Suppressor macrophage (primary cell): ENCODE data around the gene POLE.

Source experiments
- DNase-seq, 4 experiments: peaks; one replicate each; pipeline ENCODE4 v3.0.0-alpha.2; 2020 to 2022

The POLE gene

DNA sequence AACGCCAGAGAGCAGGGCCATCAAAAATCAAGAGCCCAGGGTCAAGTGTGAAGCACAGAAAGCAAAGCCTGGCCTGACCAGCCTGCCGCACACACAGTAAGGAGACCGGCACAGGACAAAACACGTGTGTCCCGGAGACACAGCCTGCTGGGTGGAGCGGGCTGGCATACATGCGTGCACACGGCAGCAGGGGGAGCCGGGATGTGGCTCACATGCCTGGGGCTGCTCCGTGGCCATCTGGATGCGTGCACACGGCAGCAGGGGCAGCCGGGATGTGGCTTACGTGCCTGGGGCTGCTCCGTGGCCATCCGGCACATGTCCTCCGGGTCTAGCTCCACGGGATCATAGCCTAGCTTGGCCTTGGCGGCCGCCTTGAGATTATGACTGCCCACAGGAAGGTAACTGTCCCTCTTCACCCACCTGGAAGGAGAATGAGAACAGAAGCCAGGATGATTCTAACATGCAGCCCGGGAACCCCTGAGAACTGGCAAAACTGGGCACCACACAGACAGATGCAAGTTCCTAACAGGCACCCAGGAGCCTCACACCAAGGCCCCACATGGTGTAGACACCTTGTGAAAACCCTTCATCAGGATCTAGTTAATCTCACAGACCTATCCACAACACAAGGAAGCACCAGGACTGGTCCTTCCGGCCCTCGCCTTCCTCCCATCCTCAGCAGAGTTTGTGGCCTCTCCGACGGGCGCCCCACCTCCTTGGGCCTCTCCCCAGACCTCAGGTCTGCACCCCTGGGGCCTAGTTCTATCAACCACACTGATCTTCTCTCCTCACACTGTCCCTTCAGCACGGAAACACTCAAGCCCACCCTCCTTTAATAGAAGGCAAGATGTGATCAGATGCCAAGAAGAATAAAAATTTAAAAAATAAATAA lies 13.6 kb downstream of the POLE start:
- DNase-seq: no peak

DNA sequence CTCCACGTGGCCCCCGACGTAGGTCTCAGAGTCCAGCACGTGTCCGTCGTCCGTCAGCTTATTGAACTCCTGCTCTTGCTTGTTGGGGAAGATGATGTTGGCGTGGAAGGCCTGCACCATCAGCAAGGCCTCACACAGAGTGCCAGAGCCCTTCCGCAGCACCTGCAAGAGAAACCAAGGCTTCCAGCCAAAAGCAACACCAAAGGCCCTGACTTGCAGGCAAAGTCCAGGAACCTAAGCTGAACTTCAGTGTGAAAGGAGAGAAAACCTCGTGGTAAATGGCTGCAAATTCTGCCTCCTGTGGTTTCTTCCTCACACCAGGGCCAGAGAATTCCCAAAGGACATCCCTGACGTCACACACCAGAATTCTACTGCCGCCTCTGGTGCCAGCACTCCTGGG lies 14.5 kb downstream of the POLE start:
- DNase-seq: no peak

DNA sequence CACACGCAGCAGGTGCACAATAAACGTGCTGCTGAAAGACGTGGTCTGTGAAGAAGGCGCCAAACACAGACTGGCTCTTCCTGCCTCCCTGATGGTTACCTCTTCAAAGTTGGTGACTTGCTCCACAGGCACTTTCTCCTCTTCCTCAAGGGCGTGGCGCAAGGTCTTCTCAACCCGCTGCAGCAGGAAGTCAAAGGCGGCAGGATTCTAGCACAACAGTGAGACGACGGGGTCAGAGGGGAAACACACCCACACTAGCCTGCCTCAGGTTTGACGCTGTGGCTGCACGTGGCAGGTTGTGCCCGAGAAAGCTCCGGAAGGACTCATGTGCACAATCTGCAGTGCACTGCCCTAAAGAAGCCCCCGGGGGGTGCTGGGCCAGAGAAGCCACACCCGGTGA lies 15.0 kb downstream of the POLE start:
- DNase-seq: no peak

DNA sequence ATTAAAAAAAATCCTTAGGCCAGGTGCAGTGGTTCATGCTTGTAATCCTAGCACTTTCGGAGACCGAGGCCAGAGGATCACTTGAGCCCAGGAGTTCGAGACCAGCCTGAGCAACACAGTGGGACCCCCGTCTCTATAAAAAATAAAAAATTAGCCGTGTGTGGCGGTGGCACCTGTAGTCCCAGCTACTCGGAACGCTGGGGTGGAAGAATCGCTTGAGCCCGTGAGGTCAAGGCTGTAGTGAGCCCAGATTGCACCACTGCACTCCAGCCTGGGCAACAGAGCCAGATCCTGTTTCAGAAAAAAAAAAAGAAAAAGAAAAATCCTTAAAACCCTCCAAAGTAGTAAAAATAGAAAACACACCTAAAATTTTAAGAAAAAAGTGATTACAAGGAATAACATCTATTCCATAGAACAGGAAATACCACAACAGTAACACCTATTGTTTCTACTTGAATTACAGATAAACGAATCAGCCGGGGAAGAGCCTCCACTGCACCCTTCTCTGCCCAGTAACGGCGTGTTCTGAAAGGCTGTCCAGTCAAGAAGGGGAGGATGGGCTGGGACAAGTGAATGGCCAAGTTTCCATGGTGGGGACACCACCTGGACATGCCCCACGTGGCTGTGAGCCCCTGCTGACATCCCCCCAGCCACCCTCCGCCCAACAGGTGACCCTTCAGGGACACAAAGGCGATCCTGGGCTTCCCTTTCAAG lies 17.8 kb downstream of the POLE start:
- no peak for DNase-seq

DNA sequence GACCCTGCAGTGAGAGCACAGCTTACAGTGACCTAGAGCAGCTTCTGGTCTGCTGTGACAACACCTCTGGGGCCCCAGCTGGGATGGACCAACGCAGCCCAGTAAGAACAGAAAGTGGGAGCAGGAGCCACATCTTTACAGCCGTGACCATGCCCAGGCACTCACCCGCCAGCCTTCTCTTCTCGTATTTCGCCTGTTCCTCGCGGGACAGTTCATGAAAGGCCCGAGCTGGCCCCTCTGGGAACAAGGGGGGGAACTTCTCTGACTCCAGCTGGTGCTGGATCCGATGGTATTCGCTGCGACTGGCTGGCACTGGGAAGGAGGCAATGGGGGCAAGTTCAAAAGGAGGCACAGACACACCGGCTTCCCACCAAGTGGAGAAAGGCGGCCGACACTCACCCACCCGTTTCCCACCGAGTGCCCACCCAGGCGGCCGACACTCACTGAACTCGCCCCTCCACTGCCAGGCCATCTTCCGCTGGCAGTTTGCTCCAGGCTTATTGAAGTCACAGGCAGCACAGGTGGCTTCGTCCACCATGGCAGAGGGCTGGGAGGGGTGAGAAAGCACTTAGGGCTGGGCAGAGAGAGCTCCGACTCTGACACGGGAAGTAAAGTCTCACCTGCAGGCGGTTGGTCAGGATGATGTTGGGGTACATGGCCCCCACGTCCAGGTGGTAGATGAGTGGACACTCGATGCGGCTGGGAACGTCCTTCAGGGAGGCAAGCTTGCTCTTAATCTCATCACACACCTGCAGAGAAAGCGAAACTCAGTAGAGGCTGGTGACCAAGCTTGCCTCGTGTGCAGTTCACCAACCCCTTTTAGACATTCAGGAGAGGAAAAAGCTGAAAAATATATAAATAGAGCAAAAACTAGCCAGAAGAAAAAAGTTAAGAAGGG lies 18.7 kb downstream of the POLE start:
- no peak for DNase-seq

DNA sequence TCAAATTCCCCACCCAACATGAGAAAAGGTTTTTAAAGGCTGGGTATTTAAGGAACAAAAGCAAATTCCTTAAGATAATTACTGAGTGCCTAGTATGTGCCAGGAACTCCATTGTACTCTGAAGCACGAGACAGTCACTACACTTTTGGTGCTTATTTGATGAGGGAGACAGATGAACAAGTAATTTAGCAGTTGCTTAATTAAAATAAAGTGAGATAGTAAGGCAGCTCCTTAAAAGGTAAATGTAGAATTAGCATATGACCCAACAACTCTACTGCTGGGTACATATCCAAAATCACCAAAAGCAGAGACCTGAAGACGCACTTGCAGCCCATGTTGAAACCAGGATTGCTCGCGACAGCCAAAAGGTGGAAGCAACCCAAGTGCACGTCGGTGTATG lies 21.3 kb downstream of the POLE start:
- DNase-seq: no peak

DNA sequence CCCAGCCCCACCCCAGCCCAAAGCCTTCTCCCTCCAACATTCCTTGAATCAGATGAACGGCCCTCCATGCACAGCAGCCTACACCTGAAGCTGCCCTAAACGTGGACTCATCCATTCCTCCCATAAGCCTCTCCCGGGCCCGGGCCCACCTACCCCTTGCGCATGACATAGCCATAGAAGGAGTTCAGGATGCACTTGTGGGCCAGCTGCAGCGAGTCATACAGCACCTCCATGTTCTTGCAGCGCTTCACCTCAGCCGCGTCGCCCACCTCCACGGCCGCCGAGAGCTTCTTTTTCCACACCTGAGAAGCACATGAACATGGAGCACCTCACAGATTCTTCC lies 22.0 kb downstream of the POLE start:
- DNase-seq: no peak

DNA sequence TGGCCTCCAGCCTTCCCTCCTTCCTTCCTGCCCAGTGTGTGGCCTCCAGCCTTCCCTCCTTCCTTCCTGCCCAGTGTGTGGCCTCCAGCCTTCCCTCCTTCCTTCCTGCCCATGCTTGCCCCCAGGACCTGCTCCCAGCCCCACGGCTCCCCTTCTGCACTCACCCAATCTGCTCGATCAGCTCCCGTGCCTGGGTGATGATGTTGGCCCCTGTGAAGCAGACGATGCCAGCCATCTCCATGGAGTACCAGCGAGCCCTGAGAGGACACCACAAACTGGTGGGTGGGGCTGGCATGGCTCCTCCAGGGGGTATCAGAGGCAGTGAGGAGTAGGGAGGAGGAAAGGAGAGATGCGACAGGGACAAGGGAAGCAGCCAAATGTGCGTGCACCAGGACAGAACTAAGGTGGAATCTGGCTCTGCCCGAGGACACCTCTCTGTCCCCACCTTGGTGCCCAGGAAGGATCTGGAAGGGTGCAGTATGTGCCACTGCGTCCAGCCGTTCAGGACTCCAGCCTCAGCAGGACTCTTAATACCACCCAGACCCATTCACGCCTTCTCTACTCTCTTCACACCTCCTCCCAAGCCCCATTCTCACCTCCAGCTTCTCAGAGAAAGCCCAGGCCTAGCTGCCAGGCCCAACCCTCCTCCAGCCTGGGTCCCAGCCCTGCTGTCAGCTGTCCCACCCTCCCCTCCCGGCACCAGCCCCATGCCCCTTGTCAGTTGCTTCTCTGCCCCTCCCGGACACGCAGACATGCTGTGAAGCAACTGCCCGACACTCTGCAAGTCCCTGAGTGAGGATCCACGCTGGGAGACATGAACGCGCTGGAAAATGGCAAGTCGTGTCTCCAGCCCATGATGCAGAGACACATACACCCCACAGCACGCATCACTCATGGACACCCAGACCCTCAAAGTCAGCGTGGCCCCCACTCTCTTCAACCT lies 22.7 kb downstream of the POLE start:
- DNase-seq: no peak

DNA sequence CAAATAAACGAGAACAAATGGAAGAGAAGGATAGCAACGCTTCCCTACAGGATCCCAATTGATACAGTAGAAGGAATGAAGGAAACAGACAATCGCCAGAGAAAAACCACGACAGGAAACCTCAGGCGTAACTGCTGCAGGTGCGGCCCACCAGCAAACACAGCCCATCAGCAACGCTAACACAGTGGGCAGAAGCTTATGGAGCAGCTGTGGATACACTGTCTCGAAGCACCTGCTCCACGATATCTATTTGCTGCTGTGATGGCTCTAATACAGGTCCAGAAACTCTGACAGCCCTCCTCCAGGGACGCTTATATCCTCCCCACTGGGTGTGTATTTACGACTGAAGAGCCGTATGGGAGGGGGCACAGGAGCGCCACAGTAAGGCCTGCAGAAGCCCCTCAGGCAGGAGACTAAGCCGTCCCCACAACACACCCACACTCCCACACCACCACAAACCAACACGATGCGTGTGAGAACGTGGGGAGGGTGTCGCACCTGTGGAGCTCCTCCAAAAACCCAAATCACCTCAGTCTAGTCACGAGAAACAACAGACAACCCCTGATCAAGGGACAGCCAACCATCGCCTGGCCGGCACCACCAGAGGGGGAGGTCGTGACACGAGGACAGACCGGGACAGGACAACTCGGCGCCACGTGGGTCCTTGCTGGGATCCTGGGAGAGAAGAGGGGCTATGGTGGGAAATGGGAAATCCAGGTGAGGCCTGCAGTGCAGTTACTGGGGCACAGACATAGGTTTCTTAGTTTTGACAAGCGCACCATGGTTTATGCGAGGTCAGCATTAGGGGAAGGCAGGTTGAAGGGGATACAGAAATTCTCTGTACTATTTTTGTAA lies 24.0 kb downstream of the POLE start:
- no peak for DNase-seq

DNA sequence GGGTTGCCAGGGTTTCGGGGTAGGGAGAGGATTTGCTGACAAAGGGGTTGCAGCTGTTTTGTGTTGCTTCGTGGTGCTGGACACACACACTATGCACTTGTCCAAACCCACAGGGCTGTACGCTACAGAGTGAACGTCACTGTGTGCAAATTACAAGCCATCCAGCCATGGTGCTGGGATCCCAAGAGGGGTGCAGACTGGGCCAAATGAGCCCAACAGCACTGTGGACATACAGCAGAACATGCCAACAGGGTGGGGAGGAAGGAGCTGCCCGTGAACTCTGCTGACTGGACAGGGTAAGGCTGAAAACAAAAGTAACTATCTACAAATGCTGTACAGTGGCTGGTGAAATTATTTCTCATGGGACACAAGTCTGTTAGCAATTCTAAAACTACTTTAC lies 25.2 kb downstream of the POLE start:
- DNase-seq: no peak

DNA sequence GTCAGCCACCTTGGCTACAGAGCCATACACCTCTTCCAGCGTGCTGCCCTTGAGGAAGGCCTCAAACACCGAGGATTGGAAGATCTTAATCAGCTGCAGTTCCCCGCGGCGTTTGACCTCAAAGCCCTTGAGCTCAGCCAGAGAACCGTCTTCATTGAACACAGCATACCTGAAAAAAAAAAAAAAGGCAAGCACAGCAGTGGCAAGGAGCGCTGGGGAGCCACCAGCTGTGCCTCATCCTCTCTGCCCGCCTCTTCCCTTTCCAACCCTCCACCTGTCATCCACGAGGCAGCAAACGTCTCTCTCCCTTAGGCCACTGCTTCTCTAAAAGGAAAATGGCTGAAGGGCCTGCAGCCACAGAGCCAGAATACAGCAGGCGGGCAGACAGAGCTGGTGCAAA lies 26.1 kb downstream of the POLE start:
- DNase-seq: no peak

DNA sequence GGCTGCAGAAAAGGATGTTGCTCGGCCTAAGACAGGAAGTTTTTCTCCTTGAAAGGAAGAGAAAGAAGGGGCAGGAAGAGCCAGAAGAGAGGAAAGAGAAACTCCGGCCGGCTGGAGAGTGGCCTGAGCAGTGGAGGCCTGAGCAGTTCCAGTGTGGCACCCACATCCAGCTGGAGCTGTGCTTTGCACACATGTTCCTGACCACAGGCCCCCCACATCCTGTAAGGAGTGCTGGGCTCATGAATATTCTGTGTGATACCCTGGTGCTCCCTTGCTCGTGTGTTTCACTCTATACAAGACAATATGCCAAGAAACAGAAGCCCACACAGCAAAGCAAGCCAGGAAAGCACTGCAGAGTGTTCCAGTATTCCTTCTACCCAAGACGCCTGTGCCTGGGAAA lies 27.1 kb downstream of the POLE start:
- DNase-seq: no peak

DNA sequence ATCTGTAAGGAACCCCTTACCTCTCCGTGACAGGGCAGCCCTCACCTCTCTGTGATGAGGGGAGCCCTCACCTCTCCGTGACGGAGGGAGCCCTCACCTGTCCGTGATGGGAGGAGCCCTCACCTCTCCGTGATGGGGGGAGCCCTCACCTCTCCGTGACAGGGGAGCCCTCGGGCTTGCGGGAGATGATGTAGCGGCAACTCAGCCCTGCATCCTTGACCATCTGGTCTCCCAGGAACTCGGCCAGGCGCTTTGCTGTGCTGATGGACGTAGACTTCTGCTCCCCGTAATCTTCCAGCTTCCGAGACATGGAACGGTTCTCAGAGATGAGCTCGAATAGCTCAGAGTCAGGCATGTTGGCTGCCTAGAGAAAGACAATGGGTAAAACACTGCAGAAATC lies 28.0 kb downstream of the POLE start:
- no peak for DNase-seq

DNA sequence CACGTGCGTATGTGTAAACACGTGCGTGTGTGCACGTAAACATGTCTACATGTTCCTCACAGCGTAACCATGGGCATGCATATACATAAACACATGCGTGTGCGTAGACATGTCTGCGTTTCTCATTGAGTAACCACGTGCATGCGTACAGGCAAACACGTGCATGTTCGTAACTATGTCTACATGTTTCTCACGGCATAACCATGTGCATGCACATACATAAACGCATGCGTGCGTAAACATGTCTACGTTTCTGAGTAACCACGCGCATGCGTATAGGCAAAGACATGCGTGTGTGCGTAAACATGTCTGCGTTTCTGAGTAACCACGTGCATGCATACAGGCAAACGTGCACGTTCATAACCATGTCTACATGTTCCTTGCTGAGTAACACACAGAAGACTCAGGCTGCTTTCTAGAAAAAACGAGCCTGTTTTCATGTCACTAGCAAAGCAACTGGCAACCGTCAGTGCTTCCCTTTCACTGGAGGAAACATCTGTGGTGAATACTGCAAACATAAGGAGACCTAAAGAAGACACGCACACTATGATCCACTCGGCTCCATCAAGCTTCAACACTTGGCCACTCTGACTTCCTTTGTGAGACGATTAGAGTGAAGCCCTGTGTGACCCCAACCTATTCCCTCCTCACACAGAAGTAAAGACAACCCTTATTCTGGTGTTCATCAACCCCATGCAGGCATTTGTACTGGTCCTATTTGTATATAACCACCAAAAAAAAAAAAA lies 28.8 kb downstream of the POLE start:
- DNase-seq: peak; percentile 6 to 44 (median 28)

DNA sequence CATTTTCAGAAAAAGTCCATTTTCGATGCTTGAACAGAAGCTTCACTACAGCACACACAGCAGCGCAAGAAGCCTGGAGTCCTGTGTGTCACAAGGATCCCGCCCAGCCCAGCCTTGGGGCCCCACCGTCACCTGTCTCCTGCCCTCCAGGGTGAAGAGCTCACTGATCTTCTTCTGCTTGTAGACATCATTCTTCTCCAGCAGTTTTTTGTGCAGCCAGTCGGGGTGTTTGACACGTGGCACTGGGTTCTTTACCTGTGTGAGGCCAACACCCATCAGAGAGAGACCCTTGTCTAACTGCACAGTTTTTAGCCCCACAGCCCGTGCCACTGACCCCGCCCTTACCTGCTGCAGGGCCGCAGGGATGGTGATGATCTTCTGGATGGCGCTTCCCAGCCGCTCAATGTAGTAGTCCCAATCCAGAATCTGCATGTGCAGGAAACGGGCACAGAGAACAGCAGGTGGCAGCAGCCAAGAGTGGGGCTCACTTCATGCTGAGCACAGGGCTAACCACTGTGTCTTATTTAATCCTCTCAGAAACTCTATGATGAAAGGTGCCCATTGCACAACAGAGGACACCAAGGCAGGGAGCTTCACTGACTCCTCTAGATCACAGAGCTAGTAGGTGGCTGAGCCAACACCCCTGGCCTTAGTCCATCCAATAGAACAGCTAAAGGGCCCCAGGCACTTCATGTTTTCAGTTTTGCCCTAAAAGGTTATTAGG lies 30.0 kb downstream of the POLE start:
- peak; percentile 5 to 43 (median 40) for DNase-seq

DNA sequence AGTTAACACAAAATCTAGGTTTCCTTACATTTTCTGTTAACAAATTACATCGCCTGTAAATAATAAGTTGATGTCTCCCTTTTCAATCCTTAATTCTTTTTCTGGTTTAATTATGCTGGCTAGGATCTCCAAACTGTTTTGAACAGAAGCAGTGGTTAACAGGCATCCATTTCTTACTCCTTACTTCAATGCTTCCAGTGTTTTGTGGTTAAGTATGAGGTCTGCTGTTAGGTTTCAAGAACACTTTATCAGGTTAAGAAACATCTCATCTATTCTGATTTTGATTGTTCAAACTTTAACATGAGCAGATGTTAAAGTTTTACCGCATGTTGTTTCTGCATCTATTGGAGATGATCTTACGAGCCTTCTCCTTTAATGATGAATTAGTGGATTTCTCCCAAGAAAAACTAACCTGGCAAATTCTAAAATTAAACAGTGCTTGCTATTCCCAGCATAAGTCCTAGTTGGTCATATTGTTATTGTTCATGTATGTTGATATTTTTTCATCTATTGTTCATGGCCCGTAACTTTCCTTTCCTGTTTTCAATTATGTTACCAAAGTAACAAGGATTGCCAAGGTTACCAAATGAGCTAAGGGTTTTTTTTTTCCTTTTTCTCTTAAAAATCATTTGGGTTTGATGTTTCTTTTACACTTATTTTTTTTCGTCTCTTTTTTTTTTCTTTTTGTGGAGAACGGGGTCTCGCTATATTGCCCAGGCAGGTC lies 33.4 kb downstream of the POLE start:
- DNase-seq: no peak

DNA sequence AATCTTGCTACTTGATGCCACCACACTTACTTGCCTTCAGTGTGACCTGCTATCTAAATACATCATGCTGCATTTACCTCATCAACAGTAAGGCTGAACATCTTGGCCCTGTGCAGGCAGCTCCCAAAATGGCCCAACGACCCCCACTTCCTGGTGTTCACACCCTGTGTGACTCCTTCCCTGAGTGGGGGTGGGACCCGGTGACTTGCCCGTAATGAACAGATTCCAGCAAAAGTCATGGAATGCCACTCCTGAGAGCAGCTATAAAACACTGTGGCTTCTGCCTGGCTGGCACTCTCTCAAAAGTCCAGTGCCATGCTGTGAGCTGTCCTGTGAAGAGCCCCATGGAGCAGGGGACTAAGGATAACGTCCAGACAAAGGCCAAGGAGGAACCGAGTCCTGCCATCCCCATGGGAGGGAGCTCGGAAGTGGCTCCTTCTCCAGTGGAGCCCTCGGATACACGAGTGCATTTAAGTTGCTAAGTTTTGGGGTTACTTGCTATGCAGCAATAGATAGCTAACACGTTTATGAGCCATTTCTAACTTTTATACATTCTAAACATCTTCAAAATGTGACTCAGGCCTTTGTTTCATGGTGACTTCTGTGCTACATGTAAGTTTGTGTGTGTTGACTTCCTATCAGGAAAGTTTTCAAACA lies 35.6 kb downstream of the POLE start:
- DNase-seq: no peak

DNA sequence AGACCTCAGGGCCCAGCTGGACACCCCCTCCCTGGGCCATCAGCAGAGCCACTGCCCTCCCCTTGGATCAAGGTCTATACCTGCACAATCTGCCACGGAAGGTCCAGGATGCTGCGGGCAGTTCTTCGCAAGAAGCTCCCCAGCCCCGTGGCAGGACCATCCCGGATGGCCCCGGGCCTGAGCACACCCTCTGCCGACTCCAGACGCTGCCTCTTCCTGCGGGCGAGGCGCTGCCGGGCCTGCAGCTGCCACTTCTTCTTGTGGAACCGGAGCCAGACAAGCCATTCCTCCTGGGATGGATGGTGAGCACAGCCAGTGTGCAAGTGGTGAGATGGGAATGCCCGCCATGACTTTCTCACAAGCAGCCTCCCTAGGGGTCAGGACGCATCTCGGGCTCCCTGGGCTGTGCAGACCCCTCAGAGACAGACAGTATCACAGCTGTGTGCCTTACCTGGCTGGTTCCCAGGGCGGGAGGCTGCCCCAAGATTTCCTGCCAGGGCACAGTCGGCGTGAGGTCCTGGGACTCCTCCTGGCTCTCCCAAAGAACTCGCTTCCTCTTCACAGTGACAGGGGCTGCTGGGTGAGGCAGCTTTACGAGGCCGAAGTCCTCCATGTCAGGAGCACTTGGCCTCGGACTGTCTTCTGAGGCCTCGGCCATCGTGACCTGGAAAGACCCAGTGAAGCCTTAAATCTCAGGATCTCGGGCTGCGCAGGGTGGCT lies 37.8 kb downstream of the POLE start:
- no peak for DNase-seq
